Measurements from ENCODE around the gene SLC45A2. TPM values are rescaled to one million over a fixed set of nuclear protein-coding genes. Genes with fewer than 3 reads are reported as not detected.
"Not testable (repeated sequence)": the region's sequence is repeated elsewhere in the genome, so short reads cannot be mapped to it uniquely, and the experiment has no call there.

SLC45A2 gene
- total RNA-seq (2014; rRNA removed; shearing (Covaris generic); ENCODE audit: low replicate concordance), result not detected in 2 replicates

- in situ Hi-C loops (cut with HindIII; ENCODE audit: low pct_unique_long_range_greater_than_20kb, low sequenced_read_pairs), result no loop called here
- no peak for DNase-seq (ENCODE audit: low read depth)
Measured at GRCh38 chr5:33984671-33985124, at the start of gene SLC45A2. TSS of gene SLC45A2 (minus strand) at chr5:33984693. CDS start at chr5:33984583, 110 bp downstream.

GRCh38 chr5:34031966-34032365, 47.5 kb upstream of the SLC45A2 start:
- in situ Hi-C loops (cut with HindIII; ENCODE audit: low pct_unique_long_range_greater_than_20kb, low sequenced_read_pairs), result no loop called here

GRCh38 chr5:34031117-34031516, 46.6 kb upstream of the SLC45A2 start:
- DNase-seq (ENCODE audit: low read depth), result no peak
- in situ Hi-C loops (cut with HindIII; ENCODE audit: low pct_unique_long_range_greater_than_20kb, low sequenced_read_pairs), result no loop called here

More at GRCh38 chr5:34031966-34032365, 47.5 kb upstream of the SLC45A2 start:
- no peak for DNase-seq (ENCODE audit: low read depth)

GRCh38 chr5:34030585-34030984, 46.1 kb upstream of the SLC45A2 start:
- DNase-seq (ENCODE audit: low read depth); in situ Hi-C loops (cut with HindIII; ENCODE audit: low pct_unique_long_range_greater_than_20kb, low sequenced_read_pairs): not testable (repeated sequence)

- in situ Hi-C loops (cut with HindIII; ENCODE audit: low pct_unique_long_range_greater_than_20kb, low sequenced_read_pairs), result no loop called here
- no peak for DNase-seq (ENCODE audit: low read depth)
Measured at GRCh38 chr5:34030048-34030447, 45.6 kb upstream of the SLC45A2 start.

- in situ Hi-C loops (cut with HindIII; ENCODE audit: low pct_unique_long_range_greater_than_20kb, low sequenced_read_pairs), result no loop called here
Measured at GRCh38 chr5:34028349-34028748, 43.9 kb upstream of the SLC45A2 start.

GRCh38 chr5:34026089-34026761, 41.7 kb upstream of the SLC45A2 start:
- no peak for DNase-seq (ENCODE audit: low read depth)
- in situ Hi-C loops (cut with HindIII; ENCODE audit: low pct_unique_long_range_greater_than_20kb, low sequenced_read_pairs), result no loop called here

More at GRCh38 chr5:34028349-34028748, 43.9 kb upstream of the SLC45A2 start:
- DNase-seq (ENCODE audit: low read depth), result no peak

GRCh38 chr5:34022121-34022705, 37.7 kb upstream of the SLC45A2 start:
- DNase-seq (ENCODE audit: low read depth), result no peak
- in situ Hi-C loops (cut with HindIII; ENCODE audit: low pct_unique_long_range_greater_than_20kb, low sequenced_read_pairs), result no loop called here

- in situ Hi-C loops (cut with HindIII; ENCODE audit: low pct_unique_long_range_greater_than_20kb, low sequenced_read_pairs), result no loop called here
- no peak for DNase-seq (ENCODE audit: low read depth)
Measured at GRCh38 chr5:34021334-34021733, 36.8 kb upstream of the SLC45A2 start.

- no peak for DNase-seq (ENCODE audit: low read depth)
- in situ Hi-C loops (cut with HindIII; ENCODE audit: low pct_unique_long_range_greater_than_20kb, low sequenced_read_pairs), result no loop called here
Measured at GRCh38 chr5:34020726-34021125, 36.2 kb upstream of the SLC45A2 start.

- in situ Hi-C loops (cut with HindIII; ENCODE audit: low pct_unique_long_range_greater_than_20kb, low sequenced_read_pairs), result no loop called here
Measured at GRCh38 chr5:34017254-34017653, 32.8 kb upstream of the SLC45A2 start.

GRCh38 chr5:34016750-34017149, 32.3 kb upstream of the SLC45A2 start:
- no peak for DNase-seq (ENCODE audit: low read depth)
- in situ Hi-C loops (cut with HindIII; ENCODE audit: low pct_unique_long_range_greater_than_20kb, low sequenced_read_pairs), result no loop called here

More at GRCh38 chr5:34017254-34017653, 32.8 kb upstream of the SLC45A2 start:
- no peak for DNase-seq (ENCODE audit: low read depth)

GRCh38 chr5:34016222-34016621, 31.7 kb upstream of the SLC45A2 start:
- in situ Hi-C loops (cut with HindIII; ENCODE audit: low pct_unique_long_range_greater_than_20kb, low sequenced_read_pairs), result no loop called here
- no peak for DNase-seq (ENCODE audit: low read depth)

- no peak for DNase-seq (ENCODE audit: low read depth)
- in situ Hi-C loops (cut with HindIII; ENCODE audit: low pct_unique_long_range_greater_than_20kb, low sequenced_read_pairs), result no loop called here
Measured at GRCh38 chr5:34015120-34015822, 30.8 kb upstream of the SLC45A2 start.

- no peak for DNase-seq (ENCODE audit: low read depth)
- in situ Hi-C loops (cut with HindIII; ENCODE audit: low pct_unique_long_range_greater_than_20kb, low sequenced_read_pairs), result no loop called here
Measured at GRCh38 chr5:34014626-34015025, 30.1 kb upstream of the SLC45A2 start.

GRCh38 chr5:34013547-34013946, 29.1 kb upstream of the SLC45A2 start:
- in situ Hi-C loops (cut with HindIII; ENCODE audit: low pct_unique_long_range_greater_than_20kb, low sequenced_read_pairs), result no loop called here

GRCh38 chr5:34012791-34013190, 28.3 kb upstream of the SLC45A2 start:
- in situ Hi-C loops (cut with HindIII; ENCODE audit: low pct_unique_long_range_greater_than_20kb, low sequenced_read_pairs), result no loop called here
- no peak for DNase-seq (ENCODE audit: low read depth)

More at GRCh38 chr5:34013547-34013946, 29.1 kb upstream of the SLC45A2 start:
- no peak for DNase-seq (ENCODE audit: low read depth)

- no peak for DNase-seq (ENCODE audit: low read depth)
- in situ Hi-C loops (cut with HindIII; ENCODE audit: low pct_unique_long_range_greater_than_20kb, low sequenced_read_pairs), result no loop called here
Measured at GRCh38 chr5:34011536-34011935, 27.0 kb upstream of the SLC45A2 start.

GRCh38 chr5:34010146-34010545, 25.7 kb upstream of the SLC45A2 start:
- DNase-seq (ENCODE audit: low read depth); in situ Hi-C loops (cut with HindIII; ENCODE audit: low pct_unique_long_range_greater_than_20kb, low sequenced_read_pairs): not testable (repeated sequence)

Data from Caki2 (cell line).